GM19397 (cell line): ENCODE data around the gene TMEM101.
"Not testable (repeated sequence)": the region's sequence is repeated elsewhere in the genome, so short reads cannot be mapped to it uniquely, and the experiment has no call there.

ENCODE experiments used
- ATAC-seq: cut with Tn5 transposase; IDR thresholded peaks from one replicate; pipeline ENCODE4 v1.9.1; 2021; ENCODE audit warnings: mild to moderate bottlenecking, moderate library complexity; ENCODE audit not compliant: unreplicated experiment

Gene TMEM101

DNA sequence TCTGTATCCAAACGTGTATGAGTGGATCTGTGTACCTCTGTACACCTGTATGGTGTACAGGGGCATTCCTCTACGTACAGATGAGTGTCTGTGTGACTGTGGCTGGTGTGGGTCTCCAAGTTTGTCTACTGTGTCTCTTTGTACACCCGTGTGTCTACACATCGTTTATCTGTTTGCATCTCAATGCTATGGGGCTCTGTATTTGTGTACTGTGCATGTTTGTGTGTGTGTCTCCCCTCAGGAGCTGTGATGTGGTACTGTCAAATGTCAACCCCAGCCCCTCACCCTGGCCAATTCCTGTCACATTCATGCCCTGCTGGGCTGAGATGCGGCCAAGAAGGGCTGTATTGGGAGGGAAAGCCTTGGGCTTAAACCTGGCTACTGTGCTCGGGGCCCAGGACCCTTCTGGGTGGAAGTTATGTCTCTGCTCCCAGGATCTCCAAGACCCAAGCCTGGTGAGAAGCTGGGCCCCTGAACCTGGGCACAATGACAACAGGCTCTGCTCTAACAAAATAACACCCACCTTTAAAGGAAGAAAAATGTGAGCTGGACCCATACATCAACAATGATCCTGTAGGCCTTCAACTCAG, 13.8 kb downstream of the TMEM101 start:
- ATAC-seq = no peak

DNA sequence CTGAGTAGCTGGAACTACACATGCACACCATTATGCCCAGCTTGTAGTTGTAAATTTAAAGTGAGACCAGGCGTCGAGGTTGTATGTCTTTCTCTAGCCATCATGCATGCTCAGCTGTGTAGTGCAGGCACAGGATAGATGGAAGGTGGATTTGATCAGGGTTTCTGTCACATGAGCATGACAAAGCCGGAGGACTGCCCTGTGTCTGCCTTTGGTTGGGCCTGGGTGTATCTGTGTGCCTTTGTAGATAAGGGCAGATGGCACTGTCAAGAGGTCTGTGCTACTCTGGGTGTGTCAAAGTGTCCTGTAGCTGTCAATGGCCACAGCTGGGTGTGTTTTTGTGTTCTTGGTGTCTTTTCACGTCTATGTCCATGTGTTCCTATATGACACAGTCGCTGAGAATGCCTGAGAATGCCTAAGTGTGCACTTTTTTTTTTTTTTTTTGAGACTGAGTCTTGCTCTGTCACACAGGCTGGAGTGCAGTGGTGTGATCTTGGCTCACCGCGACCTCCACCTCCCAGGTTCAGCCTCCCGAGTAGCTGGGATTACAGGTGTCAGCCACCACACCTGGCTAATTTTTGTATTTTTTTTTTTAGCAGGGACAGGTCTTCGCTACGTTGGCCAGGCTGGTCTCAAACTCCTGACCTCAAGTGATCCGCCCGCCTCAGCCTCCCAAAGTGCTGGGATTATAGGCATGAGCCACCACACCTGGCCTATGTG, 14.5 kb downstream of the TMEM101 start:
- no peak for ATAC-seq

DNA sequence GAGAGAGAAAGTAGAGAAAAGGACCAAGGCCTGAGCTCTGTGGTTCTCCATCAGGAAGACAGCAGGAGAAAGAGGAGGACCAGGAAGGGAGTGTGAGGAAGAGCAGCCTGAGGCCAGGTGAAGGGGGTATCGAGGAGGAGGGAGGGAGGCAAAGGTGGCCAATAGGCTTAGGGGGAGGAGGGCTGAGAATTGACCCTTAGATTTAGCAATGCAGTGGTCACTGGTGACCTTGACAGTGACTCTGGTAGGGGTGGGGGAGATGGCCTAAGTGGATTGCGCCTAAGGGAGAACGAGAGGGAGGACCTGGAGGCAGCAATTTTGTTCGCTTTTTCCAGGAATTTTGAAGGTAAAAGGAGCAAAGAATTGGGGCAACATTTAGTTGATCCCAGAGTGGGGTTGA, 15.7 kb downstream of the TMEM101 start:
- no peak for ATAC-seq

DNA sequence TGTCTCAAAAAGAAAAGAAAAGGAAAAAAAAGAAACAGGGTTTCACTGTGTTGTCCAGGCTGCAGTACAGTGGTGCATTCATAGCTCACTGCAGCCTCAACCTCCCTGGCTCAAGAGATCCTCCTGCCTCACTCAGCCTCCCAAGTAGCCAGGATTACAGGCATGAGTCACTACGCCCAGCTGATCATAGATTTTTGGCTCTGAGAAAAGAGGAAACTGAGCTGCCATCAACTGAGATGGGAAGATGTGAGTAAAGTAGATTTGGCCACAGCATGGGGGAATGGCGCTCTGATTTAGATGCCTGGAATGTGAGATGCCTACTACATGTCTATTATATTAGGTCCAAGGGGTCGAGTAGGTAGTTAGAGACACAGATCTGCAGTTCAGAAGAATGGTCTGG, 16.2 kb downstream of the TMEM101 start:
- no peak for ATAC-seq

DNA sequence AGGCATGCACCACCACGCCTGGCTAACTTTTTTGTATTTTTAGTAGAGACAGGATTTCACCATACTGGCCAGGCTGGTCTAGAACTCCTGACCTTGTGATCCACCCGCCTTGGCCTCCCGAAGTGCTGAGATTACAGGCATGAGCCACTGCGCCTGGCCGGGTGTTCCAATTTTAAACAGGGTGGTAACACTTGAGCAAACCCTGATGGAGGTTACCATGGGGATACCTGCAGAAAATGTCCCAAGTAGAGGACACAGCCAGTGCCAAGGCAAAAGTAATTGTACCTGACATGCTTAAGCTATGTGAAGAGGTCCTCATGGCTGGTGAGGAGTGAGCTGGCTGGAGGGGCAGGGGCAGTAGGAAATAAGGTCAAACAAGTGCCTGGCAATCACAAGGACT, 17.6 kb downstream of the TMEM101 start:
- not testable (repeated sequence) for ATAC-seq

DNA sequence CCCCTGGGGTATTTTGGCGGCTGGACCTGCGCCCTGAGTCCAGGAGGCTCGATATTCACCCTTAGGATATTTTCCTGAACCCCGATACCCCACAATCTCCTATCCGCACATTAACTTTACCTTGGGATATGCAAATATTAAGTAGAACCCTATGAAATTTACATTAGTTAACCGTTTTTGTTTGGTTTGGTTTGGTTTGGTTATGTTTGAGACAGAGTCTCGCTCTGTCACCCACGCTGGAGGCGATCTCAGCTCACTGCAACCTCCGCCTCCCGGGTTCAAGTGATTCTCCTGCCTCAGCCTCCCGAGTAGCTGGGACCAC, 19.7 kb downstream of the TMEM101 start:
- ATAC-seq = no peak

DNA sequence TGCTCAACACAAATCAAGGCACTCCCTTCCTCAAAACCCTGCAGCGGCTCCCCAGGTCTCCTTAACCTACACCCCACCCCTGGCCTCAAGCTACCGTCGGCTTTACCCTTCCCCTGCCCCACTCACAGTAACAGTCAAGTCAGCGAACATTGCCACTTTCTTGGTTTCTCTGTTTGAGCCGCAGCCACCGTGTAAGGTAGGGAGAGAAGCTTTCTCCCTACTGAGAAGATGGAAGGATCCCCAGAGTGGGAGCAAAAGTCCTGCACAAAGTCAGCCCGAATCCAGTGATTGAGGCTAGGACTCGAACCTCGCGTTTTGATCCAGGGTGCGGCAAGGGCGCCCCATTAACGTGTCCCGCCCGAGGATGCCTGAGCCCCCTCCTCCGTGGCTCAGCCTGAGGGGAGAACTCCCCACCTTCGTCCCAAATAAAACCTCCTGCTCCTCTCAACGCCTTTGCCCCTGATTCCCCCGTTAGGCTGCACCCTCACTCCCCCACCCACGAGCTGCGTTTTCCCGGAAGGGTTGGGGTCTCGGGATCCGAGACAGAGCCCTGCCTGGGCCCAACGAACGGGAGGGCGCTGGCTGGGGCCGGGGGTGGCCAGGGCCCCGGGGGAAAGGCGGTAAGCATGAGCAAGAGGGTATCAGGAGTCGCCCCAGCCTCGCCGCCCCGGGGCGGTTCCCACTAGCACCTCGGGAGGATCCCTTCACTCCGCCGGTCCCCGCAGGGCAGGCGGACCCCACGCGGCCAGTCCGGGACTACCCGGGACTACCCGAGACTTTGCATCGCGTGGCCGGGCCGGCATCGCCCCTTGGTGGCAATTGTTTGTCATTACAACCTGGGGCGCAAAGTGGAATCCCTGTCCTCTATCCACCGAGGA, 20.3 kb downstream of the TMEM101 start:
- ATAC-seq = no peak

DNA sequence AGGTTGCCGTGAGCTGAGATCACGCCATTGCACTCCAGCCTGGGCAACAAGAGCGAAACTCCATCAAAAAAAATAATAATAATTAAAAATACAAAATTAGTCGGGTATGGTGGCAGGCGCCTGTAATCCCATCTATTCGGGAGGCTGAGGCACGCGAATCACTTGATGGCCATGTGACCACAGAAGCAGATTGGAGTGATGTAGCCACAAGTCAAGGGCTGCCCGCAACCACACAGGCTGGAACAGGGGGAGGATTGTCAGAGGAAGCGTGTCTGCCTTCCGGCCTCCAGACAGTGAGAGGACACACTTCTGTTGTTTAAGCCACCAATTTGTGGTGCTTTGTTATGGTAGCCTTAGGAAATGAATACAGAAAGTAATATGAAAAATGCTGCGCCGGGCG, 22.1 kb downstream of the TMEM101 start:
- ATAC-seq = no peak

DNA sequence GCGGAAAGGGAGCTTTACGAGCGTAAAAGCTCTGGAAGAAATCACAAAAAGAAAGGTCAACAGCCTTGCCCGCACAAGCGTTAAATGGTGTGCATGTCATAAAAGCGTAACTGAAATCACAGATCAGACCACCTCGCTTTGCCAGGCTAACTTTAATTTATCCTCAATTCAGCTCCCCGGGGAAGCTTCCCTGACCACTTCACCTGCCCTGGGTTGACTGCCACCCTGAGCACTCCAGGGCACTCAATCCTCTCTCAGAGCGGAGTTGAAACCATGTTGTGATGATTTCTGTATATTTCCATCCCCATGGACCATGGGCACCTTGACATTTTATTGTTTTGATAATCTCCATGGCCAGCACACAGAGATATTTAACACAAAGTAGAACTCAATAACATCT, 26.5 kb downstream of the TMEM101 start:
- ATAC-seq = no peak

DNA sequence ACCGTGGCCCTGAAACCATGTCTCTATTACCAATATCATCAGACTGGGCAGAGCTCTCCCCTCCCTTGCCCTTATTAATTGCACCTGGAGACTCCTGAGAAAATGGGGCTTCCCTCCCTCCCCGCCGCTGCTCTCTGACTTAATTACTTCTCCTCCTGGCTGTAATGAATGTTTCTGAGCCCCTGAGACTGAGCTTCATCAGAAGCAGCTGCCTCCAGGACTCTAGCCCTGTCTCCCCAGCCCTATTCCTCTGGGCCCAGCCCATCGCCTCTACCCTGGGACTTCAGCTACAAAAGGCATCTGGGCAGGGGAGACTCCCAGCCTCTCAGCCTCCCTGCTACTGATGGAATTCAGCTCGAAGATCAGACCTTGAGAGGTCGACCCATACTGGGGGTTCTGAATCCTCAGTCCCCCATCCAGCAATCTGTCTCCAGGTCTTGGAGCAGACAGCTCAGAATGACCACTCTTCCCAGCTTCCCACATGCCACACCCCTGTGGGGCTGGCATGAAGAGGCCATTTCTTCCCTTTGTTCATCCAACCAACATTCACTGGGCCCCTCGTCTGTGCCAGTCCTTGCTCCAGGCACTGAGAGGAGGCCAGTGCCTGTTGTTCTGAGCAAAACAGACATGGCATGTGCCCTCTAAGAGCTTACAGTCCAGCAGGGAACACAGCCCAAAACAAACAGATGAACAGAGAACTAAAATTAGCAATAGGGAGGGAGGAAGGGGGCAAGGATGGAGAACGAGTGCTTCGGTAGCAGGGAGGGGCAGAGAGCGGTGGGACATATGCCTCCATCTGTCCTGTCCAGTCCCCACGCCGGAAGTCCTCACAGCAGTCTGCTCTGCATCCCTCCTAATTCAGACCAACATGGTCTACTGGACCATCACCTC, 27.4 kb downstream of the TMEM101 start:
- ATAC-seq = no peak

DNA sequence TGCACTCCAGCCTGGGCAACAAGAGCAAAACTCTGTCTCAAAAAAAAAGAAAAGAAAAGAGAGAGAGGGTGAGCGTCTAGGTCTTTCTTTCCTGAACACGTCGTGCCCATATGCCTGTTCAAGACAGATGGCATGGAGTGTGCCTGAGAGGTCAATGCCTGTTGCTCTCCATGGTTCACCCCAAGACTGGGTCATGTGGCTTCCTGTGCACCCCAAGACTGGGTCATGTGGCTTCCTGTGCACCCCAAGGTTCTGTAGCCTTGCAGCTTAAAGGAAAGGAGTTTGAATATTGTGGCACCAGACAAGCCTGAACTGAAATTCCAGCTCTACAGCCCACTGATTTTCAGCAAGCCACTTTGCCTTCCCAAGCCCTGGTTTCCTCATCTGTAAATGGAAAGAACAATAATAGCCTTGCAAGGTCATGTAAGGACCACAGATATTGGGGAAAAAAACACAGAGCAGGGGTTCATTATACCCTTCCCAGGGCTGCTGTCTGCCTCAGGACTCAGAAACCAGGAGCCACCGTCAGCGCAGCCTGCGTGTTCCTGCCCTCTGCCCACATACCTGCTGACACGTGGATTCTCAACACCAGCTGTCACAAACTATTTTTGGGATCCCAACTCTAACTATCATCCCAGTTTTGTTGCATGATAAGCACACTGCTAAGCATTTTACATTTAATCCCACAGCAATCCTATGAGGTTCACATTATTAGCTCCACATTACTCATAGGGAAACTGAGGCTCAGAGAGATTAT, 28.4 kb downstream of the TMEM101 start:
- no peak for ATAC-seq

DNA sequence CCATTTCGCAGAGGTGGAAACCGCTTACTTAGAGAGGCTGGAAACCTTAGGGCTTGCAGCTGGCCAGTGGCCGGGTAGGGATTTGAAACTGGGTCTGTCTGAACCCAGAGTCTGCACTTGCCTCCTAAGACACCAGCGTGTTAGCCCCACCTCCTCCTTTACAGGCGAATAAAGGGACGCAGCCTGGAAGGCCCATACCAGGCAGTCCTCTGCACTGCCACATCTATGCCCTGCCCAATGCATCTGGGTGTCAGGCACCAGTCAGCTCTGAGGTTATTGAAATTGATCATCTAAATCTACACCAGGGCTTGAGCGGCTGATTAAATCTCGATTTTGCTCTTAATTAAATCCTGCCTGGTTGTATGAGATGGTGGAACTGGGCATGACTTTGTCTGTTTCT, 30.2 kb downstream of the TMEM101 start:
- ATAC-seq = no peak

DNA sequence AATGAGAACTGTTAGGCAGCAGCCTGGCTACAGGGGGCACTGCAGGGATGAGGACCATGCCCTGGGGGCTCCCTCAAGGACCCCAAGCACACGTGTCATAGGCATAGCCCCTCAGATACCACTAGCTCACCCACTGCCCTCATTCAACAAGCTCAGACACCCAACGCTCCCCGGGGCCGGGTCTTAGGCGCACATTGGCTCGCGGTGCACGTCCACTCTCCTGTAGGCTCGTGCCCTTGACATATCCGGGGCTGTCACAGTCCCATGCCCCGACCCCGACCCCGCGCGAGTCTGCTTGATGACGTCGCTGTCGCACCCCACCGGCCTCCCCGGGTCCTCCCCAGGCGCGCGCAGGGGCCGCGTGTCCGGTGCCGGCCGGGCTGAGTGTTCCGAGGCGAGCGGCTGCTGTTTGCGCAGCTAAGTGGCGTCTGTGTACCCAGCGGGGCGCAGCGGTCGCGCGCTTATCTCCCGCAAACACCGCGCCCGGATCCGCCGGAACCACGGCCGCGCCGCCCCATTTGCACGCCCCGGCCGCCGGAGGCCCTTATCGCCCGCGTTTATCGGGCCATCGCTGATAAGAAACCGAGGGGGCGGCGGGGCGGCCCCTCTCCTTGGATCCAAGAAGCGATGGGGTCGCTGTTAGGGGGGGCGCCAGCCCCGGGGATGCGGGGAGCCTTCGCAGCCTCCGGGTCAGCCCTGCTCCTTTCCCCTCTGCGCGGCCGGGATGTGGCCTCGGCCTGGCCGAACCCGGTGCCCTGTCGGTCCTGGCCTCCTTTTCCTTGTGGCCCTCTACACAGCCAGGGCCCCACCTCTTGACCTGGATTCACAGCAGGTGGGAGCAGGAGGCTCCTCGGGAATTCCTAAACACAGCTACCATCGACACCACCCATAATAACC, 31.0 kb downstream of the TMEM101 start:
- no peak for ATAC-seq

DNA sequence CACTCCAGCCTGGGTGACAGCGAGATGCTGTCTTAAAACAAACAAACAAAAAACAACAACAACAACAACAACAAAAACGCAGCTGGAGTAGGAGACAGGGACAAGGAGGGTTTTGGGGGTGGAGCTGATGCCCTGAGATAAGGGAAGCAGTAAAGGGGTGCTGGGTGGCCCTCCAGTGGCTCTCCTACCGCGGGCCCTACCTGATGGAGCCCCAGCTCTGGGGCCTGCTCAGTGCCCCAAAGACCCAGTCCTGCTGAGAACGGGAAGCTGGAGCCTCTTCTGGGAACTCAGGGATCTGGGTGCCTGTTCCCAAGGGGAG, 31.6 kb downstream of the TMEM101 start:
- no peak for ATAC-seq

DNA sequence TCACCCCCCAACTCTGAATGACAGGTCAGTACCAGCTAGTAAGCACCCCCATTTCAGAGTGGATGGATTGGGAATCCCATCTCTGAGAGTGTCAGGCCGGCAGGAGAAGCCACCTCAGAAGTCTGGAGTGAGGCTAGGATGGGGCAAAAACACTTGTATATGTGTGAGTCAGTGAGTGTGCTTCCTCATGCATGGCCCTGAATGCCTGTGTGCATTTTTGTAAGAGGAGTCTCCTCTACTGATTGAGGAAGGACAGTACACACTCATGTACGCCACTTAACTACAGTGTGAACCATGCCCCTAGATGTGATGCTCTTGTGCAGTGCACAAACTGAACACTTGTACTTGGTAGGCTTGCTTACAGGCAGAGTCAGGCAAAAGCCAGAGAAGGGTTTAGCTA, 32.6 kb downstream of the TMEM101 start:
- ATAC-seq = no peak

DNA sequence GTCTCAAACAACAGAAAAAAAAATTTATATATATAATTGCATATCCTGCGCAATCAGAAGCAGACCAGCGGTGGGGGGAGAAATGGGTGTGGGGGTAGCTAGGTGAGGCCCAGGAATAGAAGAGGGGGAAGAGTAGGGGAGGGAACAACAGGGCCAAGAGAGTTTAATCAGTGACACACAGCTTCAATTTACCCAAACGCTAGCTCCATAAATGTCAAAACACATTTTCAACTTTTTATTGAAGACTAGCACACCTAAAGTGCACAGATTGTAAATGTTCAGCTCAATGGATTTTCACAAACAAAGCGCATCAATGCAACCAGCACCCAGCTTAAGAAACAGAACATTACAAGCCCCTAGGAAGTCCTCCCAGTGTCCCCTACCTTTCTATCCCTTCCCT, 35.1 kb downstream of the TMEM101 start:
- no peak for ATAC-seq

DNA sequence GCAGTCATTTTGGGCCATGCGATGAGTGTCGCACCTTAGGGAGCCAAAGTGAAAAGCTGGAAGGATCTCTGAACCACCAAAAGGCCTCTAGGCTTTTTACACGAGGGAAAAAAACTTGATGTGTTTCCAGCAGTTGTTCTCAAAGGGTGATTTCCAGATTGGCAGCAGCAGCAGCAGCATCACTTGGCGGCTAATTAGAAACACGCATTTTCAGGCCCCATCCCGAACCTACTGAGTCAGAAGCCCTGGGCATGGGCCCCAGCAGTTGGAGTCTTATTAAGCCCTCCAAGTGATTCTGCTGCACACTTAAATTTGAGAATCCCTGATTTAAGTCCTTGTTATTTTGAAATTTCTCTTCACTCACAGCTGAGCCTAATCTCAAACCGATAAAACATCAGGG, 35.8 kb downstream of the TMEM101 start:
- no peak for ATAC-seq

DNA sequence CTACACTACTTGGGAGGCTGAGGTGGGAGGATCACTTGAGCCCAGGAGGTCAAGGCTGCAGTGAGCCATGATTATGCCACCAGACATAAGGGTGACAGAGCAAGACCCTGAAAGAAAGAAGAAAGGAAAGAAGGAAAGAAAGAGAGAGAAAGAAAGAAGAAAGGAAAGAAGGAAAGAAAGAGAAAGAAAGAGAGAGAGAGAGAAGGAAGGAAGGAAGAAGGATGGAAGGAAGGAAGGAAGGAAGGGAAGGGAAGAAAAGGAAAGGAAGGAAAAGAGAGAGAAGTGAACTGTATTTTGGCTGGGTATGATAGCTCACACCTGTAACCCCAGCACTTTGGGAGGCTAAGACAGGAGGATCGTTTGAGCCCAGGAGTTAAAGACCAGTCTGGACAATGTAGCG, 36.7 kb downstream of the TMEM101 start:
- ATAC-seq = no peak

DNA sequence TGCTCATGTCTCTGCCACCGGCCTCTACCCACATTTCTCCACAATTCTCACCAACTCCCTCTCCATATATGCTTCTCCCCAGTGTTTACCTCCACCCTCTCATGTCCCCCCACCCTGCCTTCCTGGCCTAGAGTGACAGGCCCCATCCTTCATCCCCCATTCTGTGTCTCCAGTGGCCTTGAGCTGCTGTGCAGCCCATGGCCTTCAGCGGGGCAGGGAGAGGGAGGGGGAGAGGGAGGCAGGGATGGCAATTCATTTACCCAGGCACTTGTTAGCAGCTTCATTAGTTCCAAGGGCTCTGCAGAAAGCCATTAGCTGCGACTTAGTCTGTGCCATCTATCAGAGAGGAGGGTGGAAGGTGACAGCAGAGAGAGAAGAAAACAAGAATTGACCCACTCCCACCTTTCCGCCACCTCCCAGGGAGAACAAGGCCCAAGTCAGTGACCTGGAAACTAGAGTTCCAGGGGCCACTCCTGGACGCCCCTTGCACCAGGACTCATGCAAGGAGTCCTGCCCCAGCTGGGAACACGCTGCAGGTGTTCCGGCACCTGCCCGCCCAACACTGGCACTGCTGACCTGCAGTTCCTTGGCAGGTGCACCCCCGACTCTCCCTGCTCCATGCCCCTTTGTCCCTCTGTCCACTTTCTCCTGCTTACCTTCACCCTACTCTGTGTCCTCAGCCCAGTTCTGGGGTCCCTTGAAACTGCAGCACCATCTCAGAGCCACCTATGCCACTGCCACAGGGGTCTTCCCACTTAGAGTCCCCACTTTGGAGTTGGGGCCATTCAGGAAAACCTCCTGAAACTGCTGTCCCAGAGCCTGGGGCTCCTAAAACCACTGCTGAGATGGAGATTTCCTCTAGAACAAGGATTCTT, 37.6 kb downstream of the TMEM101 start:
- ATAC-seq = no peak
